ENCODE measurements around the gene RNF144A.

GRCh38 chr2:6924924-6925409, 7.8 kb downstream of the RNF144A start:
- TF ChIP-seq, protein P1, sequence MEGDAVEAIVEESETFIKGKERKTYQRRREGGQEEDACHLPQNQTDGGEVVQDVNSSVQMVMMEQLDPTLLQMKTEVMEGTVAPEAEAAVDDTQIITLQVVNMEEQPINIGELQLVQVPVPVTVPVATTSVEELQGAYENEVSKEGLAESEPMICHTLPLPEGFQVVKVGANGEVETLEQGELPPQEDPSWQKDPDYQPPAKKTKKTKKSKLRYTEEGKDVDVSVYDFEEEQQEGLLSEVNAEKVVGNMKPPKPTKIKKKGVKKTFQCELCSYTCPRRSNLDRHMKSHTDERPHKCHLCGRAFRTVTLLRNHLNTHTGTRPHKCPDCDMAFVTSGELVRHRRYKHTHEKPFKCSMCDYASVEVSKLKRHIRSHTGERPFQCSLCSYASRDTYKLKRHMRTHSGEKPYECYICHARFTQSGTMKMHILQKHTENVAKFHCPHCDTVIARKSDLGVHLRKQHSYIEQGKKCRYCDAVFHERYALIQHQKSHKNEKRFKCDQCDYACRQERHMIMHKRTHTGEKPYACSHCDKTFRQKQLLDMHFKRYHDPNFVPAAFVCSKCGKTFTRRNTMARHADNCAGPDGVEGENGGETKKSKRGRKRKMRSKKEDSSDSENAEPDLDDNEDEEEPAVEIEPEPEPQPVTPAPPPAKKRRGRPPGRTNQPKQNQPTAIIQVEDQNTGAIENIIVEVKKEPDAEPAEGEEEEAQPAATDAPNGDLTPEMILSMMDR (IDR thresholded peaks at IDR 0.05): no peak
- no peak for TF ChIP-seq ZFX (IDR thresholded peaks at IDR 0.05; ENCODE audit: borderline replicate concordance)
